Eye (tissue), 1 donor: Measurements from ENCODE around the gene CEP164.
A peak's percentile ranks its signal among the peaks of the same experiment; 100 is the strongest.
"Not testable (repeated sequence)": the region's sequence is repeated elsewhere in the genome, so short reads cannot be mapped to it uniquely, and the experiment has no call there.

ENCODE experiments used
- DNase-seq: peaks from one replicate; pipeline ENCODE4 v3.0.0-alpha.2; 2015

CEP164 gene

GRCh38 chr11:117369534-117369933 is 41.9 kb downstream of the CEP164 start:
- DNase-seq: peak; percentile 27

GRCh38 chr11:117371453-117371852 is 43.8 kb downstream of the CEP164 start:
- no peak for DNase-seq

GRCh38 chr11:117374316-117375055 is 46.8 kb downstream of the CEP164 start:
- no peak for DNase-seq

GRCh38 chr11:117375960-117376359 is 48.3 kb downstream of the CEP164 start:
- DNase-seq: peak; percentile 26

- DNase-seq: no peak
Measured at GRCh38 chr11:117376517-117376916, 48.9 kb downstream of the CEP164 start.

GRCh38 chr11:117378976-117379865 is 51.6 kb downstream of the CEP164 start:
- peak; percentile 80 for DNase-seq

GRCh38 chr11:117380676-117381075 is 53.0 kb downstream of the CEP164 start:
- no peak for DNase-seq

GRCh38 chr11:117381481-117382387 is 54.1 kb downstream of the CEP164 start:
- peak; percentile 34 for DNase-seq

- DNase-seq: no peak
Measured at GRCh38 chr11:117382746-117383145, 55.1 kb downstream of the CEP164 start.

GRCh38 chr11:117384045-117384444 is 56.4 kb downstream of the CEP164 start:
- DNase-seq: no peak

- DNase-seq: no peak
Measured at GRCh38 chr11:117385471-117385870, 57.8 kb downstream of the CEP164 start.

GRCh38 chr11:117385906-117386305 is 58.3 kb downstream of the CEP164 start:
- no peak for DNase-seq

- DNase-seq: no peak
Measured at GRCh38 chr11:117387992-117388755, 60.5 kb downstream of the CEP164 start.

- no peak for DNase-seq
Measured at GRCh38 chr11:117390743-117391142, 63.1 kb downstream of the CEP164 start.

GRCh38 chr11:117391181-117391580 is 63.5 kb downstream of the CEP164 start:
- DNase-seq: no peak

- DNase-seq: no peak
Measured at GRCh38 chr11:117392001-117392690, 64.5 kb downstream of the CEP164 start.

GRCh38 chr11:117392979-117393378 is 65.3 kb downstream of the CEP164 start:
- DNase-seq: no peak

GRCh38 chr11:117394221-117394925 is 66.7 kb downstream of the CEP164 start:
- no peak for DNase-seq

- no peak for DNase-seq
Measured at GRCh38 chr11:117395476-117395875, 67.8 kb downstream of the CEP164 start.

GRCh38 chr11:117396970-117397369 is 69.3 kb downstream of the CEP164 start:
- no peak for DNase-seq

GRCh38 chr11:117398618-117399017 is 71.0 kb downstream of the CEP164 start:
- not testable (repeated sequence) for DNase-seq
